Mononuclear cell (primary cell): ENCODE results near the gene BRSK2. TPM values are rescaled to one million over a fixed set of nuclear protein-coding genes. Genes with fewer than 3 reads are reported as not detected.

Experiments
- total RNA-seq: library from RNA; depleted of rRNA; stranded (reverse); fragments of >200 nt; gene quantifications from one replicate; pipeline ENCODE4 v1.2.3, GENCODE V29; 2012

The BRSK2 gene
- total RNA-seq, 1 donor = 0.10 TPM

Other genes starting within 250 kb of the BRSK2 start
- gene MUC5AC, start 232.0 kb upstream of the BRSK2 start, total RNA-seq = under 0.01 TPM
- under 0.01 TPM for gene MUC5B, start 166.9 kb upstream of the BRSK2 start, total RNA-seq
- gene TOLLIP, start 80.3 kb upstream of the BRSK2 start, total RNA-seq = 18.3 TPM
- 20.7 TPM for gene MOB2, start 96.8 kb downstream of the BRSK2 start, total RNA-seq
- gene DUSP8, start 182.3 kb downstream of the BRSK2 start, total RNA-seq = 12.5 TPM
- not detected for gene KRTAP5-1, start 195.3 kb downstream of the BRSK2 start, total RNA-seq
- not detected for gene KRTAP5-2, start 208.4 kb downstream of the BRSK2 start, total RNA-seq
- not detected for gene KRTAP5-3, start 218.5 kb downstream of the BRSK2 start, total RNA-seq
- gene KRTAP5-4, start 232.2 kb downstream of the BRSK2 start, total RNA-seq = not detected
- gene KRTAP5-5, start 239.8 kb downstream of the BRSK2 start, total RNA-seq = not detected